CD1c-positive myeloid dendritic cell (primary cell): ENCODE data around the gene MRS2.
A peak's percentile ranks its signal among the peaks of the same experiment; 100 is the strongest.
"Not testable (repeated sequence)": the region's sequence is repeated elsewhere in the genome, so short reads cannot be mapped to it uniquely, and the experiment has no call there.

ENCODE experiments used
- DNase-seq: peaks from one replicate; pipeline ENCODE4 v3.0.0-alpha.2; 2016; ENCODE audit errors: extremely low spot score

The MRS2 gene

DNA sequence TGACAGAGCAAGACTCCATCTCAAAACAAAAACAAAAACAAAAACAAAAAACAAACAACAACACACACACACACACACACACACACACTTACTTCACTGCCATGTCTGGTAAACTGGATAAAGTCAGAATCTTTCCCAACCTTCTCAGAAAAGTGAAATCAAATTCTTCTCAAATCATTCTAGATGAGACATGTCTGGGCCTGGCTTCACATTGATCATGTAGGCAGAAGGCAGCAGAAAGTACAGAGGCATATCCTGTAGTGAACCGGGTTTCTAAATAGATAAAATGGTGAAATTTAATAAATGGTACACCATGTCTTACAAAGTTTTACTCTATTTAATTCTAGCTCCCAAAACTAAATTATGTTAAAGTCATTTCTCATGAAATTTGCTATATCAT, 14.9 kb upstream of the MRS2 start:
- no peak for DNase-seq

DNA sequence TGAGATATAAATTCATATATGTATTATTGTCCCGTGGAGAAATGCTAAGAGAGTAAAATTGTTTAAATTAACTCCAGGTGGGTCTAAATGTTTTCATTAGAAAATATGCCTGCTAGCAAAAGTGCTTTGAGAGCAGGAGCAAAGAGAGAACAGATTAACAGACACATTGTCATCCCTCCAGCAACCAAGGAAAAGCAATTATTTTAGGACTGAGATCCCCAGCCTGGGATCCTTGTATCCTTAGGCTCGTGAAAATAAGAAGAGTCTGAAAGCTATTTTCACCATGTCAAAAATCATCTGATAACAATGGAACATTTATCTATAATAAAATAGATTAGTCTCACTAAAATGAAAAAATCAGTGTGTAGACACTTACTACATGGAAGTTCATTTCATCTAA, 11.5 kb upstream of the MRS2 start:
- DNase-seq: no peak

DNA sequence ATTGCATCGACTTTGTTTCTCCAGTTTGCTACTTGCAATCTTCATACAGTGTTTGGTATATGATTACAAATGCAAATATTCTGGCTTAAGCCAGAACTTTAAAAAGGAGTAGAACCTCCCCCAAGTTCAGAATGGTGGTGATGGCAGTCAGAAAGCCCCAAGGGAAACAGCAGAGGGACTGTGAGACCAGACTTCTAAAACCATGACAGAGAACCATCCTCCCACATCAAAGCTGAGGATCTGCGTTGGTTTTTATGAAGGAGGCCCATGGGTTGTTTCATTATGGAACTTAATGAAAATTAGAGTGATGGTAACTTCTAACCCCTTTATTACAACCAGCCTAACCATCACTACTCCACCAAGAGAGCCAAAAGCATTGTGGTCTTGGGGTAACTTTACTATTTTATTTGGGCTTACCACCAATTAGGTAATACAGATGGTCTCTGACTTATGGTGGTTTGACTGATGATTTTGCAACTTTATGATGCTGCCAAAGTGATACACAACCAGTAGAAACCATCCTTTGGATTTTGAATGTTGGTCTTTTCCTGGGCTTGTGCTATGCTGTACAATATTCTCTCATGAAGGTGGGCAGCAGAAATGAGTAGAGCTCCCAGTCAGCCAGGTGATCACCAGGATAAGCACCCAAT, 10.9 kb upstream of the MRS2 start:
- no peak for DNase-seq

DNA sequence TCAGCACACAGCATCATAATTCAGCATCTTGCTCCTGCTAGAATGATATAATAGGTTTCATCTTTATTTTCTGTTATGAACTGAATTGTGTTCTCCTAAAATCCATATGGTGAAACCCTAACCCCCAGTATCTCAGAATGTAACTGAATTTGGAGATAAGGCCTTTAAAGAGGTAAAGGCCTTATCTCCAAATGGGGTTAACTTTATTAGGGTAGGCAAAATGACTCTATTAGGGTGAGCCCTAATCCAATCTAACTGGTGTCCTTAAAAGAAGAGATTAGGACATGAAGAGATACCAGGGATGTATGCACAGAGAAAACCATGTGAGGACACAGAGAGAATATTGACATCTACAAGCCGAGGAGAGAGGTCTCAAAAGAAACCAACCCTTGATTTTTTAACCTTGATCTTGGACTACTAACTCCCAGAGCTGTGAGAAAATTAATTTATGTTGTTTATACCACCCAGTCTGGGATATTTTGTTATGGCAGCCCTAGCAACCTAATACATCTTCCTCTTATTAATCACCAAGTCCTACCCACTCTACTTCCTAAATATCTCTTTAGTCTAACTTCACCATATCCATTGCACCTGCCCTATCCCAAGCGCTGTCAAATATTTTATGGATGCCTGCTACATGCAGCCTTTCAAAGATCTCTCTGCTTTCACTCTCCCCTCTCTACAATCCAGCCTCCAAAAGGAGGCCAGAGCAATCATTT, 8.5 kb upstream of the MRS2 start:
- peak; percentile 42 for DNase-seq

DNA sequence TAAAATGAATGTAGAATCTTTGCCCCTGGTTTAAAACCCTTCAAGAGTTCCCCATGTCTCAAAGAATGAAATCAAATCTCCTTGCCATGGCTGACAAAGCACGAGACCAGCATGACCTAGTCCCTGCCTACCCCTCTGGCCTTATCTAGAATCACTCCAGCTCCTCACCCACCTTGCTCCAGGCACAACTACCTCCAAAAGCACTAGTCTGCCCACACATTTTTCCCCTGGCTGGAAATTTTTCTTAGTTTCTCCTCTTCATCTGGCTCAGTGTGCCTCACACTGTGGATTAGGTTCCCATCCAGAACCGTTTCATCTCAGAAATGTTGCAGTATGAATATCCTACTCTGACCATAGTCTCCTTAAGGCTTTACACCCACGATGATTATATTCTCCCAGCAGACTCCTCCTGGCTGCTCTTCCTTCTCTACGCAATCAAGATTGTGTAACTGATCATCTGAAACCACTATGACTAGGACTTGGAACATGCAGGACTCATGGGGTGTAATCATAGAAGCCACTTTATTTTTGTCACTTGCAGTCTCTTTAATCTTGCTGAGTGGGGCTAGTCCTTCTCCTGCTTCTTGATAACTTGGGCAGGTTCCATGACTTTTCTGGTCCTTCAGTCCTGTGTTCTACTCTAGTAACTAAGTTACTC, 7.8 kb upstream of the MRS2 start:
- peak; percentile 79 for DNase-seq

DNA sequence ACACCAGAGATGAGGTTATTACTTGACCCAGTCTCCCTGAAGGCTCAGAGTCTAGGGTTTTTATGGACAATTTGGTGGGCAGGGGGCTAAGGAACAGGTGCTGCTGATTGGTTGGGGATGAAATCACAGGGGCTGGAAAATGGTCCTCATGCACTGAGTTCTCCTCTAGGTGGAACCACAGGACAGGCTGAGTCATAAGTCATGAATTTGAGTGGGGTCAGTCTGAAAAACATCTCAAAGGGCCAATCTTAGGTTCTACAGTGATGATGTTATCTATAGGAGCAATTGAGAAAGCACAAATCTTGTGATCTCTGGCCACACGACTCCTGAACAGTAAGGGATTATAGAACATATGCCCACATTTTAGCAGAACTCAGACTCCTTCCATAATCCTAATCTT, 5.9 kb upstream of the MRS2 start:
- no peak for DNase-seq

DNA sequence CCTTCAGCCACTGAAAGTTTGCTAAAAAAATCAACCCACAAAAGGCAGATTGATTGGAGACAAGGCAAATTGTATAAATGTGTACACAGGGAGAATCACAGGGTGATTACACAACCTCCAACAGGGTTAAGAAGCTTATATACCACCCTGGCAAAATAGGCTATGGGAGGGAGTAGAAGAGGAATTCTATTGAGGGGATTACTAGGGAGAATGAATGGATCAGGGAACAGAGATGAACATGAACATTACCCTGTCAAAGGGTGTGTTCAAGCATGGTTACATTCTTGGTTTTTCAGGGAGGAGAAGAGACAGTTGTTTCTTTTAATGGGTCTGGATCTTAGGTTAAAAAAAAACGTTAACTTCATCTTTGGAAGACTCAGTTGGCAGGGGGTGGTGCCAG, 5.1 kb upstream of the MRS2 start:
- no peak for DNase-seq

DNA sequence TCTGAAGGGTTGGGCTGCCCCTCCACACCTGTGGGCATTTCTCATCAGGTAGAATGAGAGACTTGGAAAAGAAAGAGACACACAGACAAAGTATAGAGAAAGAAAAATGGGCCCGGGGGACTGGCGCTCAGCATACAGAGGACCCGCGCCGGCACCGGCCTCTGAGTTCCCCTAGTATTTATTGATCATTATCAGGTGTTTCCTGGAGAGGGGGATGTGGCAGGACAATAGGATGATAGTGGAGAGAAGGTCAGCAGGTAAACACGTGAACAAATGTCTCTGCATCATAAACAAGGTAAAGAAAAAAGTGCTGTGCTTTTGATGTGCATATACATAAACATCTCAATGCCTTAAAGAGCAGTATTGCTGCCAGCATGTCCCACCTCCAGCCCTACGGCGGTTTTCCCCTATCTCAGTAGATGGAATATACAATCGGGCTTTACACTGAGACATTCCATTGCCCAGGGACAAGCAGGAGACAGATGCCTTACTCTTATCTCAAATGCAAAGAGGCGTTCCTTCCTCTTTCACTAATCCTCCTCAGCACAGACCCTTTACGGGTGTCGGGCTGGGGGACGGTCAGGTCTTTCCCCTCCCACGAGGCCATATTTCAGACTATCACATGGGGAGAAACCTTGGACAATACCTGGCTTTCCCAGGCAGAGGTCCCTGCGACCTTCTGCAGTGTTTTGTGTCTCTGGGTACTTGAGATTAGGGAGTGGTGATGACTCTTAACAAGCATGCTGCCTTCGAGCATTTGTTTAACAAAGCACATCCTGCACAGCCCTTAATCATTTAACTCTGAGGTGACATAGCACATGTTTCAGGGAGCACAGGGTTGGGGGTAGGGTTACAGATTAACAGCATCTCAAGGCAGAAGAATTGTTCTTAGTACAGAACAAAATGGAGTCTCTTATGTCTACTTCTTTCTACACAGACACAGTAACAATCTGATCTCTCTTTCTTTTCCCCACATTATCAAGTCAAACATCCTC, 2.4 kb upstream of the MRS2 start:
- not testable (repeated sequence) for DNase-seq

DNA sequence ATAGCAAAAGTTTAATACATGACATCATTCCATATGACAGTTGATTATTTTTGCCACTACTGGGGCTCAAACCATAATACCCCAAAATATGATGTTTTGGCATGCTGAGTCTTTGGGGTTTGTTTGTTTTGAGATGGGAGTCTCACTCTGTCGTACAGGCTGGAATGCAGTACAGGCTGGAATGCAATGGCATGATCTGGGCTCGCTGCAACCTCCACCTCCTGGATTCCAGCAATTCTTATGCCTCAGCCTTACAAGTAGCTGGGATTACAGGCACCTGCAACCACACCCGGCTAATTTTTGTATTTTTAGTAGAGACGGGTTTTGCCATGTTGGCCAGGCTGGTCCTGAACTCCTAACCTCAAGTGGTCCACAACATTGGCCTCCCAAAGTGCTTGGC, 1.3 kb upstream of the MRS2 start:
- DNase-seq: no peak

DNA sequence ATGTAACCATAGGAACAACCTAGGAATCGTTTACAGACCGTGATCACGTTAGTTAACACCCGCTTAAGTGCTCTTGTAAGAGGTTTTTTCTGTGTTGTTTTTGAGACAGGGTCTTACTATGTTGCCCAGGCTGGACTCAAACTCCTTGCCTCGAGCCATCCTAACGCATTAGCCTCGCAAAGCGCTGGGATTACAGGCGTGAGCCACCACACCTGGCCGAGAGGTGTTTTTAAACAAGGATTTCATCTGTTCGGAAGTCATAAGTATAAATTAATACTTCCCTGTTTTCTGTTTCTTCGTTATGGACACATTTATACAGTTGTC, 727 bp downstream of the MRS2 start:
- DNase-seq: no peak

DNA sequence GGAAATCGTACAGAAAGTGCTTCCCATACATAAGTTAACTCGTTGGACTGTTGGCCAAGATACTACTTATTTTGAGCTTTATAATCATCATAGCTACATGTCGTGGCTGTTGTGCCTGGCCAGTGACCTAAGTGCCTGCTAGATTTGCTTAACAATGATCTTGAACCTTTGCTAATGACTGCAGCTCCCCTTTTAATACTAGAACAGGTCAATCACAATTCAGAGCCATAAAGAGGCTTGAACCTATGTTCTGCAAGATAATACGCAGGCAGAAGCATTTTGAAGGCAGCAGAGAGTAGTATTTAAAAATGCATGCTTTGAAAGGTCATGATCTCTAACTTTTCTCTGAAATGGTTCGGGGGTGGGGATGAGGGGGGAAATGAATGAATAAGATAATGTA, 2.5 kb downstream of the MRS2 start:
- no peak for DNase-seq

DNA sequence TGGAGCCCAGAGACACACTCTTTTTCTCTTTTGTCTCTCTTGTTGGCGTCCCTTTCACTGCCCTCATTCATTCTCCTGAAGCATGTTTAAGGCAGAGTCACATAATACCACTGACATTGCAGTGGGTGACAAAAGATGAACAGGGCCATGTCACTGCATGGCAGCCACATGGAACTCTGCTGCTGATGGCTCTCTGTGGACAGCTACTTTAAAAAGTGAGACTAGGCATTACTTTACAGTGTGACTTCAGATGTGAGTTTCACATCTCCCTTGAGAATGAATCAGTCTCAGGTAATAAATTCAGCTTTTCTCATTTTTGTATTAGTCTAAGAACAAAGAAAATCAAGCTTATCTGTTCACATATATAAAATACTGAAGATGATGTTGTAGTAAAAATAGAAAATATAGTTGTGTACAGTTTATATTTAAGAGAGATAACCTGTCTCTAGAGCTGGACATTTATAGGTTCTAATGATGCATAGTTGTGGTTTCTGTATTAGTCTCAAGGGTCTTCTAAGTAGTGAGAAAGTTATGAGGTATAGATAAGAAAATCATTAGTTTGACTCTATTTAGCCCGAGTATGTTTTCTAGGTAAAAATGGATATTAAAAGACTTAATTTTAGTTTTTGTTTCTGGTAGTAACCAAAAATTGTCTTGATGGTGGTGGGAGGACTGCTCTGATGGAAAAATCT, 6.1 kb downstream of the MRS2 start:
- DNase-seq: no peak

DNA sequence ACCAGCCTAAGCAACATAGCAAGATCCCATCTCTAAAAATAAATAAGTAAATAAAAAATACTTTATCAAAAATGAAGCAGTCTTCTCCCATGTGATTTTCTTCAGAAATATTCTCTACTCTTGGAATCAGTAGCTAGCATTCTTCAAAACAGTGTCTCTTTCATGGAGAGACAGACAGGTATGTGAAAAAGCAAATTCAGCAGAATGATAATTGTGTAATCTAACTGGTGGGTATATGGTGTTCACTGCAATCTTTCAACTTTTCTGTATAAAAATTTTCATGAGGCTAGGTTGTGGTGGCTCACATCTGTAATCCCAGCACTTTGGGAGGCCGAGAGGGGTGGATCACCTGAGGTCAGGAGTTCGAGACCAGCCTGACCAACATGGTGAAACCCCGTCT, 7.9 kb downstream of the MRS2 start:
- DNase-seq: no peak

DNA sequence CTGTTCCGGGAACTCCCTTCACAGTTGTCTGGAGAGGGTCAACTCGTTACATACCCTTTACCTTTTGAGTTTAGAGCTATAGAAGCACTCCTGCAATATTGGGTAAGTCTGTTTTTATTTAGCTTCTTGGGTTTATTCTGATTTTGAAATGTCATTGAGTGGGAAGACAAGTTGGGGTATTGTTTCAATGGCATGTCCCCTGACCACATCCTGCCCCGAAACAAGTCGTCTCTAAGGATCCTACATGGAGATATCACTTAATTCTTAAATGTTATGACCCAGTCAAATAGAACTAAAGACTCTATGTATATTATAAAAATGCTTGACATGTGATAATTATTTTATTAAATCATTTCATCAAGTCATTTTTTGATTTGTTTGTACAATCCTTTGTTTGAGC, 9.6 kb downstream of the MRS2 start:
- DNase-seq: no peak

DNA sequence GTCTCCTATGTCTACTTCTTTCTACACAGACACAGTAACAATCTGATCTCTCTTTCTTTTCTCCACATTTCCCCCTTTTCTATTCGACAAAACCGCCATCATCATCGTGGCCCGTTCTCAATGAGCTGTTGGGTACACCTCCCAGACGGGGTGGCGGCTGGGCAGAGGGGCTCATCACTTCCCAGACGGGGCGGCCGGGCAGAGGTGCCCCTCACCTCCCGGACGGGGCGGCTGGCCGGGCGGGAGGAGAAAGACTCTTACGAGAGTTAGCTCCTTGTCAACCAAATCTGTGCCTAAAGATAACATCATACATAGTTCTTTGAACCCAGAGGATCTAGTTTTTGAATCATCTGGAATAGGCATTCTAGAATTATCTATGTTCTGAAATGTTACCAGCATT, 11.8 kb downstream of the MRS2 start:
- DNase-seq: not testable (repeated sequence)

DNA sequence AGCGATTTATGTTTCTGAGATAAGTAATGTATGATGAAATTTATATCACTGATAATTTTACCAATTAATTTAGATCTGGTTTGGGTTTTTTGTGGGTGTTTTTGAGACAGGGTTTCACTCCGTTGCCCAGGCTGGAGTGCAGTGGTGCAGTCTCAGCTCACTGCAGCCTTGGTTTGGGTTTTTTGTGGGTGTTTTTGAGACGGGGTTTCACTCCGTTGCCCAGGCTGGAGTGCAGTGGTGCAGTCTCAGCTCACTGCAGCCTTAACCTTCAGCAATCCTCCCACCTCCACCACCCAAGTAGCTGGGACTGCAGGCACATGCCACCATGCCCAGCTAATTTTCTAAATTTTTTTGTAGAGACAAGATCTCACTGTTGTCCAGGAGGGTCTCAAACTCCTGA, 13.0 kb downstream of the MRS2 start:
- no peak for DNase-seq

DNA sequence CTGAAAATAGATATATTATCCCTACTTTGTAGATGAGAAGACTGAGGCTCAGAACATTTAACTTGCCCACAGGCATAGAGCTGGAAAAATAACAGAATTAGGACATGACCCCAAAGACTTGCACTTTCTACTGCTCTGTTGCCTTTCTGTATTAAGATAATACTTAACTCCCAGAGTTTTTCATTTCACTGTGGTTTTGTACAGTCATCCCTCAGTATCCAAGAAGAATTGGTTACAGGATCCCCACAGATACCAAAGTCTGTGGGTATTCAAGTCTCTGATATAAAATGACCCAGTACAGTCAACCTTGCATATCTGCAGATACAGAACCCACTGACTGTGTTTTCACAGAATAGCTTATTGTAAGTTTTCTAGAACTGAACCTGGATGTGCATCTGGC, 16.8 kb downstream of the MRS2 start:
- no peak for DNase-seq

DNA sequence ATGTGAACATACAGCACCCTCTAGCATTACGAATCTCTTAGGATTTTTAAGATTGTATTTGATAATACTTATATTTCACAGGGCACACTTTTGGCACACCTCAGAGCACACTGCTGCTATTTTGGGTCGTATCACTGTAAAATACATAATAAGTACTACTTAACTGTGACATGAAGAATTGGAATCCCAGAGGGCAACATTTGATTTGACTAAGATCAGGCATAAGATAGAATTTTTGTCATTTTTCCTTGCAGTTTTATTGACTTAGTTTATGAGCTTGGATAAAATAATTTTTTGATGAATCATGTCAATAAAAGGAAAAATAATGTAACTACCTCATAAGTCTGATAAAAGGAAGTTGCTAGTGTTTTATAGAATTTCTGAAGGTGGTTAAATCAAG, 22.4 kb downstream of the MRS2 start:
- DNase-seq: no peak

DNA sequence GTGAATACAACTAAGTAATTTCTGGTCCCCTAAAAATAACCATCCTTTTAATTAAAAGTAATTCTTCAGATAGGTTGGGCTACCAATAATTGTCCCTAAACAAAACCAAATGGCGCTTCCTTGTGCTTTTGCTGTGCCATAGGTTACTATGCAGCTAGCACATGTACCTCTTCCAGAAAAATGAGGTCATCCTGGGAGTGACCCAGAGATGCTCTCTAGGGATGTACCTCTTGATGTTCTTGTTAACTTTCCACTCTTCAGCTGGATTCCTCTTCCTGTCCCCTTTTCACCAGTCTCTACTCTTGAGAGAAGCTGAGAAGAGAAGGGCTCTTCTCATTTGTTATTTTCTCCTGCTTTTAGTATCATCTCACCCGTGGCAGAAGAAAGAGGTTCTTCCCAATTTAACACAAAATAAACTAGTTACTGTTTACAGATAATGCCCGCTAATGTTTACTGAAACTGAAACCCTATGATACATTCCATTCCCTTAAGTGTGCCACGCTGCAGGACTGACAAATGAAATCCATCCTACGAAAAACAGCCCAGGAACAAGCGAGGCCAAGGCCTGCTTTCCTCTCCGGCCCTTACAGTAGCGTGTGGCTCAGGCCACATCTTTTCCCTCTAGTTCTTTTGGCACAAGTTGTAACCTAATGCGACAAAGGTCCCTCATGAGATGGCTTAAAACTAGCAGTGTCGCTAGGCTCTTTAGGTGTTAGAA, 24.2 kb downstream of the MRS2 start:
- no peak for DNase-seq

DNA sequence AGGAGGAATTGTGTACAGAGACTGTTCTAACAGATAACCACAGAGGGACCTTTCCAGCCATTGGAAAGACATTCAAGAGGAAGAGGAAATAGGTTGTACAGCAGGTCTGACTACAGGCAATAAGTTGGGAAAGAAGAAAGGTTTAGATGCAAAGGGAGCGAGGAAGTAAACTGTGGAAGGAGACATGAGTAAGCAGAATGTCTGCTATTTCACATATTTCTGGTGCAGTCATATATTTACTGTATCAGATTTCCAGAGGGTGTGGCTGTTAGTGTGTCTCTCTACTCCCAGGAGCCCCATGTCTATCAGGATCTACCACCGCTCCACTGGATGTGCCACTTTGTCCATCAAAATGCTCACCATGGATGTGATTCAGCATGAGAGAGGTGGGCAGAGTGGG, 25.9 kb downstream of the MRS2 start:
- DNase-seq: no peak

DNA sequence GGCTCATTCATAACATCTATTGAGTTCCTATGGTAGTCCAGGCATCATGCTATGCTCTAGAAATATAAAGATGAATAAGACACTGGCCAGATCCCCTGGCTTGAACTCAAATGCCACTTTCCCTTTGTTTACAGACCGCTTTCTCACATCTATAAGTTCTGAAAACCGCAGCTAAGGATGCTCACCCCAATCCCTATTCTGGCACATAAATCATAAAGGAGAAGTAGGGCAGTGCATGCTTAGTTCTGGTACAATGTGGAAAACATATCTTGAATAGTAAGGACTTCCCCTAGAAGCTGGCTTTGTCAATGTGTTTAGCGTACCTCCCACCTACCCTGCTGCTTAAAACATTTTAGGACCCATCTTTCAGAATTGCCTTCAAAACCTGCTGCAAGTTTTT, 26.4 kb downstream of the MRS2 start:
- peak; percentile 7 for DNase-seq
